A549 (cell line): Measurements from ENCODE around the gene WWP2. TPM values are rescaled to one million over a fixed set of nuclear protein-coding genes. Genes with fewer than 3 reads are reported as not detected.
"Not testable (repeated sequence)": the region's sequence is repeated elsewhere in the genome, so short reads cannot be mapped to it uniquely, and the experiment has no call there.

ENCODE experiments used
- ATAC-seq, 2 experiments: fragments of 200-7000 bp in 1 of 2; fragments of >200 bp in 1 of 2; cut with Nextera tagmentation in 1 of 2; cut with Tn5 transposase in 1 of 2; 3 replicates each; pipeline versions ENCODE4 v1.8.0 to v1.9.1; 2018 to 2020; ENCODE audit warnings: mild to moderate bottlenecking in 1 of 2, moderate library complexity in 1 of 2
- CTCF ChIA-PET: fragments of 300-600 bp; sonication (Branson Sonifier 250); formaldehyde crosslinking; extraction: SDS; loops from one replicate; lab custom pipeline; 2021; ENCODE audit warnings: antibody characterized with exemption, inconsistent platforms; lab: Yijun Ruan, JAX
- POLR2A ChIA-PET: fragments of 350-600 bp; formaldehyde crosslinking; extraction: SDS; loops from one replicate; lab custom pipeline; 2021; ENCODE audit warnings: antibody characterized with exemption, inconsistent platforms; lab: Yijun Ruan, JAX
- DNase-seq, 2 experiments: peaks; one replicate each; pipeline versions ENCODE4 v3.0.0 to v3.0.0-alpha.2; 2011 to 2016; ENCODE audit warnings: low read depth in 1 of 2, low spot score in 1 of 2
- FAIRE-seq: peaks from 2 replicates; lab custom pipeline; 2011; peaks lifted over from hg19 to GRCh38; lab: Jason Lieb, UNC
- H3K27ac ChIP-seq, 2 experiments: fragments of >200 bp; sonication (Bioruptor Twin); formaldehyde crosslinking; 3 replicates each; pipeline ENCODE4 v1.5.1; 2016 to 2017
- H3K4me1 ChIP-seq: fragments of >200 bp; sonication (Bioruptor Twin); formaldehyde crosslinking; 3 replicates; pipeline ENCODE4 v1.6.1; 2016
- H3K4me2 ChIP-seq: fragments of >200 bp; sonication (Bioruptor Twin); formaldehyde crosslinking; 3 replicates; pipeline ENCODE4 v1.6.1; 2016
- H3K4me3 ChIP-seq: fragments of >200 bp; sonication (Bioruptor Twin); formaldehyde crosslinking; 3 replicates; pipeline ENCODE4 v1.5.1; 2016
- H3K9me3 ChIP-seq: fragments of >200 bp; sonication (Bioruptor Twin); formaldehyde crosslinking; 3 replicates; pipeline ENCODE4 v1.6.1; 2016
- CHD4 ChIP-seq: fragments of 200-600 bp; sonication (generic); IDR thresholded peaks from 2 replicates; pipeline ENCODE4 v1.6.1; 2016; ENCODE audit warnings: antibody characterized with exemption, mild to moderate bottlenecking, borderline replicate concordance
- EHF ChIP-seq: fragments of 250-450 bp; sonication (Bioruptor Pico); IDR thresholded peaks from 2 replicates; pipeline ENCODE4 v1.5.0; 2020; ENCODE audit warnings: mild to moderate bottlenecking
- ESRRA ChIP-seq: fragments of 150-350 bp; IDR thresholded peaks from 2 replicates; pipeline ENCODE4 v1.6.1; 2014; ENCODE audit warnings: mild to moderate bottlenecking, low read length, borderline replicate concordance
- FOSB ChIP-seq: fragments of 250-450 bp; sonication (Bioruptor Pico); IDR thresholded peaks from 2 replicates; pipeline ENCODE4 v1.5.0; 2020; ENCODE audit warnings: mild to moderate bottlenecking, moderate library complexity
- FOSL2 ChIP-seq, 2 experiments: fragments of 450-650 bp in 1 of 2; fragments of >200 bp in 1 of 2; sonication (Bioruptor Twin) in 1 of 2; formaldehyde crosslinking; IDR thresholded peaks; 2 replicates each; pipeline versions ENCODE4 v1.5.0 to v1.6.1; 2016 to 2020; ENCODE audit warnings: mild to moderate bottlenecking in 1 of 2, moderate library complexity in 1 of 2
- FOXS1 ChIP-seq: fragments of 250-450 bp; sonication (Bioruptor Pico); IDR thresholded peaks from 2 replicates; pipeline ENCODE4 v1.5.0; 2020; ENCODE audit warnings: mild to moderate bottlenecking, moderate library complexity
- GATA3 ChIP-seq: IDR thresholded peaks from 2 replicates; pipeline ENCODE4 v1.6.1; 2012; ENCODE audit warnings: borderline replicate concordance
- HOXA7 ChIP-seq: fragments of 250-450 bp; sonication (Bioruptor Pico); IDR thresholded peaks from 2 replicates; pipeline ENCODE4 v1.5.0; 2020; ENCODE audit warnings: mild to moderate bottlenecking, moderate library complexity
- HOXB5 ChIP-seq: fragments of 250-450 bp; sonication (Bioruptor Pico); IDR thresholded peaks from 2 replicates; pipeline ENCODE4 v1.5.0; 2020; ENCODE audit warnings: mild to moderate bottlenecking, moderate library complexity
- NFE2L2 ChIP-seq: fragments of 150-350 bp; conservative IDR thresholded peaks from 2 replicates; pipeline ENCODE4 v1.6.1; 2014; ENCODE audit warnings: low read length
- NR3C1 ChIP-seq: fragments of >200 bp; sonication (Bioruptor Twin); formaldehyde crosslinking; IDR thresholded peaks from 3 replicates; pipeline ENCODE4 v1.6.1; 2017
- PHF8 ChIP-seq: fragments of 200-600 bp; sonication (generic); IDR thresholded peaks from 2 replicates; pipeline ENCODE4 v1.6.1; 2016; ENCODE audit warnings: low read depth, mild to moderate bottlenecking, antibody characterized with exemption, moderate library complexity, borderline replicate concordance
- RCOR1 ChIP-seq: fragments of 150-350 bp; IDR thresholded peaks from 2 replicates; pipeline ENCODE4 v1.6.1; 2014; ENCODE audit warnings: antibody characterized with exemption, low read length, low read depth
- RNF2 ChIP-seq: fragments of 200-600 bp; sonication (generic); IDR thresholded peaks from 2 replicates; pipeline ENCODE4 v1.6.1; 2016; ENCODE audit warnings: low read depth, mild to moderate bottlenecking, antibody characterized with exemption, moderate library complexity, borderline replicate concordance
- SMC3 ChIP-seq: fragments of >200 bp; sonication (Bioruptor Twin); formaldehyde crosslinking; IDR thresholded peaks from 3 replicates; pipeline ENCODE4 v1.6.1; 2018; ENCODE audit warnings: inconsistent platforms
- ZNF302 ChIP-seq: fragments of 250-450 bp; sonication (Bioruptor Pico); IDR thresholded peaks from 2 replicates; pipeline ENCODE4 v1.9.0; 2021; ENCODE audit warnings: inconsistent platforms, mild to moderate bottlenecking, moderate library complexity
- ZSCAN20 ChIP-seq: fragments of 250-450 bp; sonication (Bioruptor Pico); IDR thresholded peaks from 2 replicates; pipeline ENCODE4 v1.8.0; 2022; ENCODE audit warnings: mild to moderate bottlenecking, moderate library complexity
- WGBS: methylation state at CpG from one replicate; pipeline ENCODE4 v1.1.6; 2017; ENCODE audit errors: missing lambda C conversion rate; 5-methylcytosine and 5-hydroxymethylcytosine counted together
- polyA plus RNA-seq, 4 experiments: library from polyadenylated mRNA; depleted of rRNA in 3 of 4; stranded (reverse); fragments of >200 nt; fragmentation: RNase III in 1 of 4; extraction: RNeasy Plus Mini Kit Qiagen cat#74134 plus additional on column Dnase treatment in 1 of 4; gene quantifications; 2 replicates in 3 of 4; 3 replicates in 1 of 4; pipeline ENCODE4 v1.2.3, GENCODE V29; 2011 to 2017
- TF ChIP-seq, protein P1 (sequence below): fragments of >200 bp; sonication (Bioruptor Twin); formaldehyde crosslinking; IDR thresholded peaks from 3 replicates; pipeline ENCODE4 v1.5.1; 2016
- TF ChIP-seq, protein P2 (sequence below): IDR thresholded peaks from 2 replicates; pipeline ENCODE4 v1.6.1; 2012
- TF ChIP-seq, protein P3 (sequence below): fragments of 250-450 bp; sonication (Bioruptor Pico); IDR thresholded peaks from 2 replicates; pipeline ENCODE4 v1.5.0; 2020; ENCODE audit warnings: low read depth, mild to moderate bottlenecking, moderate library complexity
- TF ChIP-seq, protein P4 (sequence below): fragments of 250-450 bp; sonication (Bioruptor Pico); IDR thresholded peaks from 2 replicates; pipeline ENCODE4 v1.5.0; 2021; ENCODE audit warnings: mild to moderate bottlenecking, moderate library complexity, borderline replicate concordance
- TF ChIP-seq, protein P5 (sequence below): fragments of 150-350 bp; IDR thresholded peaks from 2 replicates; pipeline ENCODE4 v1.6.1; 2014; ENCODE audit warnings: low read depth, mild to moderate bottlenecking, low read length
- TF ChIP-seq, protein P6 (sequence below): fragments of >200 bp; sonication (Bioruptor Twin); formaldehyde crosslinking; IDR thresholded peaks from 2 replicates; pipeline ENCODE4 v1.6.1; 2016

WWP2 gene
- polyA plus RNA-seq, 2 of the 4 experiments (the other 2 are of a cell fraction) = 16.1 to 16.2 TPM

DNA sequence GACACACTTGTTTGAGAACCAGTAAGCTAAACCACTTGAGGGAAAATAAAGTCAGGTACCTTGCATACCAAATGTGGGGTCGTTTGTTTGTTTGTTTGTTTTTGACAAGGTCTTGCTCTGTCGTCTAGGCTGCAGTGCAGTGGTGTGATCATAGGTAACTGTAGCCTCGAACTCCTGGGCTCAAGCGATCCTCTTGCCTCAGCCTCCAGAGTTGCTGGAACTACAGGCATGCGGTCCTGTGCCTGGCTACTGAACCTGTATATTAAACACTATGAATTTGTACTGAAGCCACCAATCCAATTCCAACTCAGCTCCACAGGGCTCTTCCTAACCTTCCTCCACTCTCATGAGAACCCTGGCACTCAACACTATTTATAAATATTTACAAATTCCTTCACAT lies 51.9 kb downstream of the WWP2 start:
- FAIRE-seq = no peak
- no peaks in the 10 kb centered on the region for H3K9me3 ChIP-seq
- ChIA-PET CTCF (interaction anchor here (1.4 to 6.0 kb wide), 3 partner anchors 18 to 123 kb away, joined by 6 to 26 read pairs (median 10); no protein-coding TSS in a partner anchor), POLR2A (no interaction called here)
- H3K4me2 ChIP-seq = peak overlapping the region; percentile 42
- peak overlapping the region; percentile 71 to 83; a peak in 5 of 6 replicates for H3K27ac ChIP-seq
- ATAC-seq = no peak
- TF ChIP-seq HOXA7 (CRISPR knock-in tag) (no peak), RCOR1 (no peak), ZSCAN20 (CRISPR knock-in tag) (no peak)
- TF ChIP-seq, protein P1, sequence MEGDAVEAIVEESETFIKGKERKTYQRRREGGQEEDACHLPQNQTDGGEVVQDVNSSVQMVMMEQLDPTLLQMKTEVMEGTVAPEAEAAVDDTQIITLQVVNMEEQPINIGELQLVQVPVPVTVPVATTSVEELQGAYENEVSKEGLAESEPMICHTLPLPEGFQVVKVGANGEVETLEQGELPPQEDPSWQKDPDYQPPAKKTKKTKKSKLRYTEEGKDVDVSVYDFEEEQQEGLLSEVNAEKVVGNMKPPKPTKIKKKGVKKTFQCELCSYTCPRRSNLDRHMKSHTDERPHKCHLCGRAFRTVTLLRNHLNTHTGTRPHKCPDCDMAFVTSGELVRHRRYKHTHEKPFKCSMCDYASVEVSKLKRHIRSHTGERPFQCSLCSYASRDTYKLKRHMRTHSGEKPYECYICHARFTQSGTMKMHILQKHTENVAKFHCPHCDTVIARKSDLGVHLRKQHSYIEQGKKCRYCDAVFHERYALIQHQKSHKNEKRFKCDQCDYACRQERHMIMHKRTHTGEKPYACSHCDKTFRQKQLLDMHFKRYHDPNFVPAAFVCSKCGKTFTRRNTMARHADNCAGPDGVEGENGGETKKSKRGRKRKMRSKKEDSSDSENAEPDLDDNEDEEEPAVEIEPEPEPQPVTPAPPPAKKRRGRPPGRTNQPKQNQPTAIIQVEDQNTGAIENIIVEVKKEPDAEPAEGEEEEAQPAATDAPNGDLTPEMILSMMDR = no peak
- TF ChIP-seq, protein P2, sequence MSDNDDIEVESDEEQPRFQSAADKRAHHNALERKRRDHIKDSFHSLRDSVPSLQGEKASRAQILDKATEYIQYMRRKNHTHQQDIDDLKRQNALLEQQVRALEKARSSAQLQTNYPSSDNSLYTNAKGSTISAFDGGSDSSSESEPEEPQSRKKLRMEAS = no peak
- no peak overlapping the region for H3K4me3 ChIP-seq
- no peak for DNase-seq
- H3K4me1 ChIP-seq = peaks cover 36% of the 10 kb centered on the region
- 67% methylated on average over 5 of the region's 5 CpGs for WGBS

DNA sequence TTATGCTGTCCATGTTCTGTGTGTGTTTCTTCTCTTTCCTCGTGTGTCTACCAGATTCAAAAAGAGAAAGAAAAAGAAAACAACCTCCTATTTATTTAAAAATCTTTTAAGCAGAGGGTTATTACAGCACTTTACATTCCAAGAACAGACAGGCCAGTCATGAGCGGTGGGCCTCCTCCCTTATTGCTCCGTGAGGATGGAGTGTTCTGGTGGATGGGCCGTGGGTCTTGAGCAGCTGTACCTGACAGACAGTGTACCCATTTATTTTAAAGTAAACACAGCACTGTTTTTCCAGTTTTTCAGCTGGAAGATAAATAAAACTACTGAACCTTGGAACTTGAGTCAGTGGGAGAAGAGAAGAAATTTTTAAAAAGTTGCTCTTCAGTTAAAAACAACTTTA lies 52.4 kb downstream of the WWP2 start:
- Histone ChIP-seq H3K27ac (peak overlapping the region; percentile 71 to 83; a peak in 4 of 6 replicates), H3K4me1 (peaks cover 36% of the 10 kb centered on the region), H3K4me2 (peak overlapping the region; percentile 42), H3K4me3 (no peak overlapping the region), H3K9me3 (no peaks in the 10 kb centered on the region)
- 67% methylated on average over 4 of the region's 4 CpGs for WGBS
- no peak for ATAC-seq
- no peak for DNase-seq
- ChIA-PET CTCF (interaction anchor here (1.0 to 6.0 kb wide), 4 partner anchors 8 to 123 kb away, joined by 3 to 26 read pairs (median 8); no protein-coding TSS in a partner anchor), POLR2A (no interaction called here)
- TF ChIP-seq, protein P3, sequence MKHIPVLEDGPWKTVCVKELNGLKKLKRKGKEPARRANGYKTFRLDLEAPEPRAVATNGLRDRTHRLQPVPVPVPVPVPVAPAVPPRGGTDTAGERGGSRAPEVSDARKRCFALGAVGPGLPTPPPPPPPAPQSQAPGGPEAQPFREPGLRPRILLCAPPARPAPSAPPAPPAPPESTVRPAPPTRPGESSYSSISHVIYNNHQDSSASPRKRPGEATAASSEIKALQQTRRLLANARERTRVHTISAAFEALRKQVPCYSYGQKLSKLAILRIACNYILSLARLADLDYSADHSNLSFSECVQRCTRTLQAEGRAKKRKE = no peak
- TF ChIP-seq FOSL2 (IDR thresholded peaks at IDR 0.05) (no peak), FOSL2 (CRISPR knock-in tag; IDR thresholded peaks at IDR 0.05) (no peak), NFE2L2 (no peak), PHF8 (no peak), NR3C1 (no peak), GATA3 (no peak), ESRRA (no peak), ZNF302 (CRISPR knock-in tag) (no peak), RNF2 (no peak), EHF (CRISPR knock-in tag) (no peak), SMC3 (no peak), FOSB (CRISPR knock-in tag) (no peak), CHD4 (no peak), HOXA7 (CRISPR knock-in tag) (no peak), HOXB5 (CRISPR knock-in tag) (no peak), FOXS1 (CRISPR knock-in tag) (no peak)
- TF ChIP-seq, protein P4, sequence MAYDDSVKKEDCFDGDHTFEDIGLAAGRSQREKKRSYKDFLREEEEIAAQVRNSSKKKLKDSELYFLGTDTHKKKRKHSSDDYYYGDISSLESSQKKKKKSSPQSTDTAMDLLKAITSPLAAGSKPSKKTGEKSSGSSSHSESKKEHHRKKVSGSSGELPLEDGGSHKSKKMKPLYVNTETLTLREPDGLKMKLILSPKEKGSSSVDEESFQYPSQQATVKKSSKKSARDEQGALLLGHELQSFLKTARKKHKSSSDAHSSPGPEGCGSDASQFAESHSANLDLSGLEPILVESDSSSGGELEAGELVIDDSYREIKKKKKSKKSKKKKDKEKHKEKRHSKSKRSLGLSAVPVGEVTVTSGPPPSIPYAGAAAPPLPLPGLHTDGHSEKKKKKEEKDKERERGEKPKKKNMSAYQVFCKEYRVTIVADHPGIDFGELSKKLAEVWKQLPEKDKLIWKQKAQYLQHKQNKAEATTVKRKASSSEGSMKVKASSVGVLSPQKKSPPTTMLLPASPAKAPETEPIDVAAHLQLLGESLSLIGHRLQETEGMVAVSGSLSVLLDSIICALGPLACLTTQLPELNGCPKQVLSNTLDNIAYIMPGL (CRISPR knock-in tag) = no peak
- TF ChIP-seq, protein P5, sequence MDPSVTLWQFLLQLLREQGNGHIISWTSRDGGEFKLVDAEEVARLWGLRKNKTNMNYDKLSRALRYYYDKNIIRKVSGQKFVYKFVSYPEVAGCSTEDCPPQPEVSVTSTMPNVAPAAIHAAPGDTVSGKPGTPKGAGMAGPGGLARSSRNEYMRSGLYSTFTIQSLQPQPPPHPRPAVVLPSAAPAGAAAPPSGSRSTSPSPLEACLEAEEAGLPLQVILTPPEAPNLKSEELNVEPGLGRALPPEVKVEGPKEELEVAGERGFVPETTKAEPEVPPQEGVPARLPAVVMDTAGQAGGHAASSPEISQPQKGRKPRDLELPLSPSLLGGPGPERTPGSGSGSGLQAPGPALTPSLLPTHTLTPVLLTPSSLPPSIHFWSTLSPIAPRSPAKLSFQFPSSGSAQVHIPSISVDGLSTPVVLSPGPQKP = no peak
- TF ChIP-seq, protein P1 = no peak
- TF ChIP-seq, protein P6, sequence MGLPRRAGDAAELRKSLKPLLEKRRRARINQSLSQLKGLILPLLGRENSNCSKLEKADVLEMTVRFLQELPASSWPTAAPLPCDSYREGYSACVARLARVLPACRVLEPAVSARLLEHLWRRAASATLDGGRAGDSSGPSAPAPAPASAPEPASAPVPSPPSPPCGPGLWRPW = no peak
- FAIRE-seq = no peak

DNA sequence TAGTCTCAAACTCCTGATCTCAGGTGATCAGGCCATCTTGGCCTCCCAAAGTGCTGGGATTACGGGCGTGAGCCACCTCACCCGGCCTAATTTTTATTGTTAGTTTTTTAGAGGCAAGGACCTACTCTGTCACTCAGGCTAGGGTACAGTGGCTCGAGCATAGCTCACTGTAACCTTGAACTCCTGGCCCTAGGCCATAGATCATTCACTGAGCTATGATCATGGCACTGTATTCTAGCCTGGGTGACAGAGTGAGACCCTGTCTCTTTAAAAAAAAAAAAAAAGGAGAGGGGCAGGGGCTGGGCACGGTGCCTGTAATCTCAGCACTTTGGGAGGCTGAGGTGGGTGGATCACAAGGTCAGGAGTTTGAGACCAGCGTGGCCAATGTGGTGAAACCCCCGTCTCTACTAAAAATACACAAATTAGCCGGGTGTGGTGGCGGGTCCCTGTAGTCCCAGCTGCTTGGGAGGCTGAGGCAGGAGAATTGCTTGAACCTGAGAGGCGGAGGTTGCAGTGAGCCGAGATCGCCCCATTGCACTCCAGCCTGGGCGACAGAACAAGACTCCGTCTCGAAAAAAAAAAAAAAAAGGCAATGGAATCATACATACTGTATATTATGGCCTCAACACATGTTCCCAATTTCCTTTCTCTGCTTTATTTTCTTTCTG lies 53.2 kb downstream of the WWP2 start:
- Histone ChIP-seq H3K4me1 (peaks cover 36% of the 10 kb centered on the region), H3K27ac (peak overlapping the region in 1 of 2 experiments; percentile 3; a peak in 1 of 6 replicates)
- H3K9me3 ChIP-seq, POLR2A ChIA-PET, H3K4me2 ChIP-seq, H3K4me3 ChIP-seq, DNase-seq, ATAC-seq, FAIRE-seq: not testable (repeated sequence)
- WGBS = 88% methylated on average over 15 of the region's 15 CpGs
- CTCF ChIA-PET = interaction anchor here (0.6 to 6.0 kb wide), 5 partner anchors 8 to 960 kb away, joined by 3 to 26 read pairs (median 3); no protein-coding TSS in a partner anchor
